ENCODE data around the gene DSC1.

The DSC1 gene

DNA sequence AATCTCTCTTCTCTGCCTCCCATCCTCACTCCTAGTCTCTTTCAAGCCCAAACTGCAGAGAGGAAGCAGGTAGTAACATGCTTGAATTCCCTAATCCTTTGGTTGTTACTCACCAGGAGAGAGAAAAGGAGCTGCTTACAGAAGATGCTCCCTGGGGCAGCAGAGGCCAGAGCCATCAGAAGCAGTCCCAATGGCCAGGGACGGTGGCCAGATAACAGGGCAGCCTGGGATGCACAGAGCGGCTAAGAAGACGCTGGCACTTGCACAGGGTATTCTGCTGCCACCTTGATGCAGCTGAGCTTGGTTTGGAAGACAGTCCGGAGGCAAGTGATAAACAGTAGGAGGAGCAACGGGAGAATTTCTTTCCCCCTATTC is 250 bp downstream of the DSC1 start:
- TF ChIP-seq REST (IDR thresholded peaks at IDR 0.05; ENCODE audit: insufficient read depth in 1 of 2, low read depth in 2 of 2, low read length in 2 of 2): no peak
- TF ChIP-seq POLR2AphosphoS5 (IDR thresholded peaks at IDR 0.05; ENCODE audit: low read depth, low read length): no peak
- TF ChIP-seq SIN3A (IDR thresholded peaks at IDR 0.05; ENCODE audit: borderline replicate concordance, insufficient read depth, low read length): no peak
- TF ChIP-seq TAF1 (IDR thresholded peaks at IDR 0.05; ENCODE audit: borderline replicate concordance, insufficient read depth, low read length): no peak

DNA sequence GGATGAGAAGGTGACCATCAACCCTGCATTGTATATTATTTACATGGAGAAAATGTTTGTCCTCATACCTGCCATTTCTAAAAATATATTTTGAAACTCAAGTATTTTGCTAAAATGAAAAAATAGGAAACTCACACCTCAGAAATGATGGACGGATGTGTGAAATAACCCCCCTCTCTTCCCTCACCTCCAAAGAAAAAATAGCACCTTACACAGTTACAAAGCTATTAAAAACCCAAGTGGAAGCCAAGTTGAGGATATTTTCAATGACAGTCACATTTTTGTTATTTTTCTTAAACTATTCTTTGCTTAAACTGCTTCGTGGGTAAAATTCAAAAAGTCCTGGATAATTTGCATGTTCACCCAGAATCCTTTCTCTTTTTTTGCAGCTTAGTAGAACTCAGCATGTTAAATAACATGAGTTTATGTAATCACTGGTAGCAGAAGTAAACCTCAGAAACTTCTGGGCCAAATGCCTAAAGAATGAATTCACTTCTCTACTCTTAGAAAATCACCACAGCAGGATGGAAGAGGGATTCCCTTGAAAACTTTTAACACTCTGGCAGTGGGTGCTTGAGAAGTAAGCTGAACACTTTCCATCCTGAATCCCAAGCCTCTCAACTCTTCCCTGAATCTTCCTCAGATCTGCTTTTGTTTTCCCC is 768 bp downstream of the DSC1 start:
- TF ChIP-seq REST (IDR thresholded peaks at IDR 0.05; ENCODE audit: insufficient read depth in 1 of 2, low read depth in 2 of 2, low read length in 2 of 2): no peak
- TF ChIP-seq TAF1 (IDR thresholded peaks at IDR 0.05; ENCODE audit: borderline replicate concordance, insufficient read depth, low read length): no peak
- TF ChIP-seq FOXP2 (optimal IDR thresholded peaks at IDR 0.05; ENCODE audit: borderline replicate concordance, extremely low read depth, extremely low read length, insufficient read depth): no peak
- no peak for TF ChIP-seq SIN3A (IDR thresholded peaks at IDR 0.05; ENCODE audit: borderline replicate concordance, insufficient read depth, low read length)
- no peak for TF ChIP-seq POLR2AphosphoS5 (IDR thresholded peaks at IDR 0.05; ENCODE audit: low read depth, low read length)

DNA sequence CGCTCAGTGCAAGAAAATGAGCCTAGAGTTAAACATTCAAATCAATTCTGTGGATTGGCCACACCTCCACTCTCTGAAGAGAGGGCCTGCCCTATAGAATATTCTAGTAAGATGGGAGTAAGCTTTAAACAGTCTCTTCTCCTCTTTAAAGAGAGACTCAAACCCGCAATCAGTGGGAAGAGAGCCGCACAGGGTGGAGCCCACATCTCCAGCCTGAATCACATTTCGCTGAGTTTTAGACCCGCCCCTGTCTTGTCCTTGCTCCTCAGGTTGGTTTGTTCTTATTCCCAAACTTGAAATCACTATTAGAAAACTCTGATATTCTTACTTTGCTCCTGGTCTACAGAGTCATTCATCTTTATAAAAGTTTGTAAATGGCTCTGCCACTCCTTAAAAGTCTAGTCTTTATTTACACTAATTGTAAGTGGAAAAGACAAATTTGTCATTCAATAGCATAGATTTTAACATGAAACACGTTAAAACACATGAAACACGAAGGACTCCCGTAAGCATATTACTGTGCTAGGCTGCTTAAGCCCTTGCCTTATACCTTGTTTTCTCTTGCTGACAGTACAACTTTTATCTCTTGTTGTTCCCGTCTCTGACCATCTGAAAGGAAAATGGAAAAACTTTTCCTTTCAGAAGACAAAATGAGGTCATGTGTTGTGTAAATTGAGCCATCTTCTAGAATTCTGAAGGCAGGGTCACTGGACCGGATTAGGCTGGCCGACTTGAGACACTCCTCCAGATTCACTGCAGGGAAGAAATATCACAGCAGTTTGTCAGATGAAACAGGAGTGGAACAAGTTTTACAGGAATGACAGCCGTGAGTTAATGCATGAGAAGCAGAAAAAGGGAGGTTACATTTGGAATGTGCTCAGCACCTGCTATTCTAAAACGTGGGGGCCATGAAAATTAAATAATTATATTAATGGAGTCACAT is 5.6 kb downstream of the DSC1 start:
- no peak for TF ChIP-seq TAF1 (IDR thresholded peaks at IDR 0.05; ENCODE audit: borderline replicate concordance, insufficient read depth, low read length)
- TF ChIP-seq REST (IDR thresholded peaks at IDR 0.05; ENCODE audit: insufficient read depth in 1 of 2, low read depth in 2 of 2, low read length in 2 of 2): no peak
- TF ChIP-seq SIN3A (IDR thresholded peaks at IDR 0.05; ENCODE audit: borderline replicate concordance, insufficient read depth, low read length): no peak
- TF ChIP-seq POLR2AphosphoS5 (IDR thresholded peaks at IDR 0.05; ENCODE audit: low read depth, low read length): no peak
- TF ChIP-seq FOXP2 (optimal IDR thresholded peaks at IDR 0.05; ENCODE audit: borderline replicate concordance, extremely low read depth, extremely low read length, insufficient read depth): no peak

- TF ChIP-seq FOXP2 (optimal IDR thresholded peaks at IDR 0.05; ENCODE audit: borderline replicate concordance, extremely low read depth, extremely low read length, insufficient read depth) (no peak), POLR2AphosphoS5 (IDR thresholded peaks at IDR 0.05; ENCODE audit: low read depth, low read length) (no peak), TAF1 (IDR thresholded peaks at IDR 0.05; ENCODE audit: borderline replicate concordance, insufficient read depth, low read length) (no peak), REST (IDR thresholded peaks at IDR 0.05; ENCODE audit: insufficient read depth in 1 of 2, low read depth in 2 of 2, low read length in 2 of 2) (no peak), SIN3A (IDR thresholded peaks at IDR 0.05; ENCODE audit: borderline replicate concordance, insufficient read depth, low read length) (no peak)
Observed at GRCh38 chr18:31155498-31155897, 7.2 kb downstream of the DSC1 start.

All from PFSK-1 (cell line).